ENCODE results near the gene METRN.

METRN gene

DNA sequence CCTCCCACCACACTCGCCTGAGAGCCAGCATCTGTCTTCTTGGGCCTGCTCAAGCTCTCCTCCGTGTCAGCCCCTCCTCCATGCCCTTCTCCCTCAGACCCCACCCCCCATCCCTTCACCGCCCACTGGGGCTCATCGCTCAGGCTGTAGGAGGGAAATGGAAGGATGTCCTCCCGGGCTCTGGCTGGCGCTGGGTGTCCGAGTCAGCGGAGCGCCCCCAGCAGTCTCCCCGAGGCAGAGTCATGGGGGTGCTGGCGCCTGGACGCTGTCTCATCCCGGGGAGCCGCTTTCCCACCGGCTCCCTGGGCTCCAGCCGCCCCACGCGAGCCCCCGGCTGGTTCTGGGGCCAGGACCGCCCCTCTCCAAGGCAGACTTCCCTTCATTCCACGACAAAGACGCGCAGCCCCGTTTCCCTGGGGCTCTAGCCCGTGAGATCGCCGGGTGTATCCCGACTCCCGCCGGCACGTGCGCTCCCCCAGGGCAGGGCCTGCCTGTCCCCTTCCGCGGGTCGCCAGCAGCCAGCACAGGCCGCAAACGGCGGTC is 5.6 kb downstream of the METRN start (continued):
- TF ChIP-seq SP7 (tag by site-specific recombination; IDR thresholded peaks at IDR 0.05) = 0 out of 2 replicates have a peak, but pooled peaks have one; percentile 61
- no peak for TF ChIP-seq ZFP3 (tag by site-specific recombination; IDR thresholded peaks at IDR 0.05; ENCODE audit: low read depth)
- TF ChIP-seq KLF8 (tag by site-specific recombination; IDR thresholded peaks at IDR 0.05) = no peak; the same call in 1 of the 2 replicates
- TF ChIP-seq ZNF707 (tag by site-specific recombination; IDR thresholded peaks at IDR 0.05) = no peak
- TF ChIP-seq, protein P1, sequence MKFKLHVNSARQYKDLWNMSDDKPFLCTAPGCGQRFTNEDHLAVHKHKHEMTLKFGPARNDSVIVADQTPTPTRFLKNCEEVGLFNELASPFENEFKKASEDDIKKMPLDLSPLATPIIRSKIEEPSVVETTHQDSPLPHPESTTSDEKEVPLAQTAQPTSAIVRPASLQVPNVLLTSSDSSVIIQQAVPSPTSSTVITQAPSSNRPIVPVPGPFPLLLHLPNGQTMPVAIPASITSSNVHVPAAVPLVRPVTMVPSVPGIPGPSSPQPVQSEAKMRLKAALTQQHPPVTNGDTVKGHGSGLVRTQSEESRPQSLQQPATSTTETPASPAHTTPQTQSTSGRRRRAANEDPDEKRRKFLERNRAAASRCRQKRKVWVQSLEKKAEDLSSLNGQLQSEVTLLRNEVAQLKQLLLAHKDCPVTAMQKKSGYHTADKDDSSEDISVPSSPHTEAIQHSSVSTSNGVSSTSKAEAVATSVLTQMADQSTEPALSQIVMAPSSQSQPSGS (tag by site-specific recombination; IDR thresholded peaks at IDR 0.05; ENCODE audit: low read depth) = no peak
- peak; percentile 29; the same call in 1 of the 2 replicates for TF ChIP-seq ZNF837 (tag by site-specific recombination; IDR thresholded peaks at IDR 0.05)
- TF ChIP-seq WT1 (tag by site-specific recombination; IDR thresholded peaks at IDR 0.05) = no peak
- TF ChIP-seq ZNF121 (tag by site-specific recombination; IDR thresholded peaks at IDR 0.05) = peak; percentile 59; the same call in 1 of the 2 replicates
- TF ChIP-seq ZBTB20 (tag by site-specific recombination; IDR thresholded peaks at IDR 0.05) = peak; percentile 91
- TF ChIP-seq, protein P2, sequence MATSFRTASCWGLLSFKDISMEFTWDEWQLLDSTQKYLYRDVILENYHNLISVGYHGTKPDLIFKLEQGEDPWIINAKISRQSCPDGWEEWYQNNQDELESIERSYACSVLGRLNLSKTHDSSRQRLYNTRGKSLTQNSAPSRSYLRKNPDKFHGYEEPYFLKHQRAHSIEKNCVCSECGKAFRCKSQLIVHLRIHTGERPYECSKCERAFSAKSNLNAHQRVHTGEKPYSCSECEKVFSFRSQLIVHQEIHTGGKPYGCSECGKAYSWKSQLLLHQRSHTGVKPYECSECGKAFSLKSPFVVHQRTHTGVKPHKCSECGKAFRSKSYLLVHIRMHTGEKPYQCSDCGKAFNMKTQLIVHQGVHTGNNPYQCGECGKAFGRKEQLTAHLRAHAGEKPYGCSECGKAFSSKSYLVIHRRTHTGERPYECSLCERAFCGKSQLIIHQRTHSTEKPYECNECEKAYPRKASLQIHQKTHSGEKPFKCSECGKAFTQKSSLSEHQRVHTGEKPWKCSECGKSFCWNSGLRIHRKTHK (tag by site-specific recombination; IDR thresholded peaks at IDR 0.05) = no peak
- TF ChIP-seq EGR2 (tag by site-specific recombination; IDR thresholded peaks at IDR 0.05; ENCODE audit: low read depth) = peak; percentile 96
- TF ChIP-seq, protein P3, sequence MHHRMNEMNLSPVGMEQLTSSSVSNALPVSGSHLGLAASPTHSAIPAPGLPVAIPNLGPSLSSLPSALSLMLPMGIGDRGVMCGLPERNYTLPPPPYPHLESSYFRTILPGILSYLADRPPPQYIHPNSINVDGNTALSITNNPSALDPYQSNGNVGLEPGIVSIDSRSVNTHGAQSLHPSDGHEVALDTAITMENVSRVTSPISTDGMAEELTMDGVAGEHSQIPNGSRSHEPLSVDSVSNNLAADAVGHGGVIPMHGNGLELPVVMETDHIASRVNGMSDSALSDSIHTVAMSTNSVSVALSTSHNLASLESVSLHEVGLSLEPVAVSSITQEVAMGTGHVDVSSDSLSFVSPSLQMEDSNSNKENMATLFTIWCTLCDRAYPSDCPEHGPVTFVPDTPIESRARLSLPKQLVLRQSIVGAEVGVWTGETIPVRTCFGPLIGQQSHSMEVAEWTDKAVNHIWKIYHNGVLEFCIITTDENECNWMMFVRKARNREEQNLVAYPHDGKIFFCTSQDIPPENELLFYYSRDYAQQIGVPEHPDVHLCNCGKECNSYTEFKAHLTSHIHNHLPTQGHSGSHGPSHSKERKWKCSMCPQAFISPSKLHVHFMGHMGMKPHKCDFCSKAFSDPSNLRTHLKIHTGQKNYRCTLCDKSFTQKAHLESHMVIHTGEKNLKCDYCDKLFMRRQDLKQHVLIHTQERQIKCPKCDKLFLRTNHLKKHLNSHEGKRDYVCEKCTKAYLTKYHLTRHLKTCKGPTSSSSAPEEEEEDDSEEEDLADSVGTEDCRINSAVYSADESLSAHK (tag by site-specific recombination; IDR thresholded peaks at IDR 0.05) = peak; percentile 22; the same call in 1 of the 2 replicates
- TF ChIP-seq ZNF561 (tag by site-specific recombination; IDR thresholded peaks at IDR 0.05; ENCODE audit: borderline replicate concordance) = no peak
- TF ChIP-seq, protein P4, sequence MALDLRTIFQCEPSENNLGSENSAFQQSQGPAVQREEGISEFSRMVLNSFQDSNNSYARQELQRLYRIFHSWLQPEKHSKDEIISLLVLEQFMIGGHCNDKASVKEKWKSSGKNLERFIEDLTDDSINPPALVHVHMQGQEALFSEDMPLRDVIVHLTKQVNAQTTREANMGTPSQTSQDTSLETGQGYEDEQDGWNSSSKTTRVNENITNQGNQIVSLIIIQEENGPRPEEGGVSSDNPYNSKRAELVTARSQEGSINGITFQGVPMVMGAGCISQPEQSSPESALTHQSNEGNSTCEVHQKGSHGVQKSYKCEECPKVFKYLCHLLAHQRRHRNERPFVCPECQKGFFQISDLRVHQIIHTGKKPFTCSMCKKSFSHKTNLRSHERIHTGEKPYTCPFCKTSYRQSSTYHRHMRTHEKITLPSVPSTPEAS (tag by site-specific recombination; IDR thresholded peaks at IDR 0.05) = no peak
- TF ChIP-seq SP2 (tag by site-specific recombination; IDR thresholded peaks at IDR 0.05) = peak; percentile 84
- TF ChIP-seq, protein P5, sequence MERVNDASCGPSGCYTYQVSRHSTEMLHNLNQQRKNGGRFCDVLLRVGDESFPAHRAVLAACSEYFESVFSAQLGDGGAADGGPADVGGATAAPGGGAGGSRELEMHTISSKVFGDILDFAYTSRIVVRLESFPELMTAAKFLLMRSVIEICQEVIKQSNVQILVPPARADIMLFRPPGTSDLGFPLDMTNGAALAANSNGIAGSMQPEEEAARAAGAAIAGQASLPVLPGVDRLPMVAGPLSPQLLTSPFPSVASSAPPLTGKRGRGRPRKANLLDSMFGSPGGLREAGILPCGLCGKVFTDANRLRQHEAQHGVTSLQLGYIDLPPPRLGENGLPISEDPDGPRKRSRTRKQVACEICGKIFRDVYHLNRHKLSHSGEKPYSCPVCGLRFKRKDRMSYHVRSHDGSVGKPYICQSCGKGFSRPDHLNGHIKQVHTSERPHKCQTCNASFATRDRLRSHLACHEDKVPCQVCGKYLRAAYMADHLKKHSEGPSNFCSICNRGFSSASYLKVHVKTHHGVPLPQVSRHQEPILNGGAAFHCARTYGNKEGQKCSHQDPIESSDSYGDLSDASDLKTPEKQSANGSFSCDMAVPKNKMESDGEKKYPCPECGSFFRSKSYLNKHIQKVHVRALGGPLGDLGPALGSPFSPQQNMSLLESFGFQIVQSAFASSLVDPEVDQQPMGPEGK (tag by site-specific recombination; IDR thresholded peaks at IDR 0.05) = peak; percentile 91
- no peak for TF ChIP-seq ZNF211 (tag by site-specific recombination; IDR thresholded peaks at IDR 0.05; ENCODE audit: low read depth)
- TF ChIP-seq ZNF335 (tag by site-specific recombination; conservative IDR thresholded peaks at IDR 0.05) = 0 out of 2 replicates have a peak, but pooled peaks have one; percentile 52
- no peak for TF ChIP-seq ZNF266 (tag by site-specific recombination; IDR thresholded peaks at IDR 0.05; ENCODE audit: low read depth)
- TF ChIP-seq ZNF2 (tag by site-specific recombination; IDR thresholded peaks at IDR 0.05) = 0 out of 2 replicates have a peak, but pooled peaks have one; percentile 49
- no peak for TF ChIP-seq ZNF610 (tag by site-specific recombination; IDR thresholded peaks at IDR 0.05; ENCODE audit: borderline replicate concordance)
- TF ChIP-seq TRIM28 (IDR thresholded peaks at IDR 0.05; ENCODE audit: borderline replicate concordance, low read length) = no peak
- TF ChIP-seq, protein P6, sequence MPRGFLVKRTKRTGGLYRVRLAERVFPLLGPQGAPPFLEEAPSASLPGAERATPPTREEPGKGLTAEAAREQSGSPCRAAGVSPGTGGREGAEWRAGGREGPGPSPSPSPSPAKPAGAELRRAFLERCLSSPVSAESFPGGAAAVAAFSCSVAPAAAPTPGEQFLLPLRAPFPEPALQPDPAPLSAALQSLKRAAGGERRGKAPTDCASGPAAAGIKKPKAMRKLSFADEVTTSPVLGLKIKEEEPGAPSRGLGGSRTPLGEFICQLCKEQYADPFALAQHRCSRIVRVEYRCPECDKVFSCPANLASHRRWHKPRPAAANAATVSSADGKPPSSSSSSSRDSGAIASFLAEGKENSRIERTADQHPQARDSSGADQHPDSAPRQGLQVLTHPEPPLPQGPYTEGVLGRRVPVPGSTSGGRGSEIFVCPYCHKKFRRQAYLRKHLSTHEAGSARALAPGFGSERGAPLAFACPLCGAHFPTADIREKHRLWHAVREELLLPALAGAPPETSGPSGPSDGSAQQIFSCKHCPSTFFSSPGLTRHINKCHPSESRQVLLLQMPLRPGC (tag by site-specific recombination; IDR thresholded peaks at IDR 0.05) = peak; percentile 66; the same call in 1 of the 2 replicates
- 0 out of 2 replicates have a peak, but pooled peaks have one; percentile 20 for TF ChIP-seq ZNF501 (tag by site-specific recombination; IDR thresholded peaks at IDR 0.05)
- no peak for TF ChIP-seq ZNF530 (tag by site-specific recombination; IDR thresholded peaks at IDR 0.05; ENCODE audit: low read depth)
- TF ChIP-seq, protein P7, sequence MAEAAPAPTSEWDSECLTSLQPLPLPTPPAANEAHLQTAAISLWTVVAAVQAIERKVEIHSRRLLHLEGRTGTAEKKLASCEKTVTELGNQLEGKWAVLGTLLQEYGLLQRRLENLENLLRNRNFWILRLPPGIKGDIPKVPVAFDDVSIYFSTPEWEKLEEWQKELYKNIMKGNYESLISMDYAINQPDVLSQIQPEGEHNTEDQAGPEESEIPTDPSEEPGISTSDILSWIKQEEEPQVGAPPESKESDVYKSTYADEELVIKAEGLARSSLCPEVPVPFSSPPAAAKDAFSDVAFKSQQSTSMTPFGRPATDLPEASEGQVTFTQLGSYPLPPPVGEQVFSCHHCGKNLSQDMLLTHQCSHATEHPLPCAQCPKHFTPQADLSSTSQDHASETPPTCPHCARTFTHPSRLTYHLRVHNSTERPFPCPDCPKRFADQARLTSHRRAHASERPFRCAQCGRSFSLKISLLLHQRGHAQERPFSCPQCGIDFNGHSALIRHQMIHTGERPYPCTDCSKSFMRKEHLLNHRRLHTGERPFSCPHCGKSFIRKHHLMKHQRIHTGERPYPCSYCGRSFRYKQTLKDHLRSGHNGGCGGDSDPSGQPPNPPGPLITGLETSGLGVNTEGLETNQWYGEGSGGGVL (tag by site-specific recombination; IDR thresholded peaks at IDR 0.05) = 0 out of 2 replicates have a peak, but pooled peaks have one; percentile 17
- peak; percentile 9; the same call in 1 of the 2 replicates for TF ChIP-seq IKZF3 (tag by site-specific recombination; IDR thresholded peaks at IDR 0.05)
- peak; percentile 84 for TF ChIP-seq ZBTB17 (tag by site-specific recombination; IDR thresholded peaks at IDR 0.05)

Data from HEK293 (cell line).